ENCODE results near the gene GPR82.

The GPR82 gene

DNA sequence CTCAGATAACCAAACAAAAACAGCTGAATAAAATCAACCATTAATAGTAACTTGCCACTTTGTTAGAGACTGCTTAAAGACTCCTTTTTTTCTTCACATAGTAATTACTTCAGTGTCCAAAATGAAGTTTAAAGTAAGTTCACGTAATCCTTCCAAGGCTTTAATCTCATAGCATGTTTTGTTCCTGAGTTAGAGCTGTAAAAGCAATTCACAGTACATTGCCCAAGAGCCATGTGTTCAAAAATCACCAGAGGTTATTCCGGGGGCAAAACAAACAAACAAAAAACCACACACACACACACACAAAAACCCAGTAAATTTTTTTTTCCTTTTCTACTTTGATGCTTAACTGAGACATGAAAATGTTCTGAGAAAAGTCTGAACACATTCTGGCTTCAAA, 6.1 kb downstream of the GPR82 start:
- Histone ChIP-seq H3K4me3 (ENCODE audit: low read depth in 1 of 2, low read length in 1 of 2) (no peak overlapping the region), H3K27me3 (no peaks in the 10 kb centered on the region), H3K27ac (no peak overlapping the region), H3K9me3 (no peaks in the 10 kb centered on the region), H3K36me3 (no peaks in the 10 kb centered on the region), H3K4me1 (ENCODE audit: control insufficient read depth in 1 of 2, insufficient read depth in 1 of 2, low read depth in 1 of 2, low read length in 1 of 2) (no peaks in the 10 kb centered on the region)
- TF ChIP-seq CTCF (IDR thresholded peaks at IDR 0.05), result no peak

- H3K4me1 ChIP-seq (ENCODE audit: control insufficient read depth in 1 of 2, insufficient read depth in 1 of 2, low read depth in 1 of 2, low read length in 1 of 2), result no peaks in the 10 kb centered on the region
- no peak overlapping the region for H3K27ac ChIP-seq
- no peaks in the 10 kb centered on the region for H3K27me3 ChIP-seq
- no peak overlapping the region for H3K4me3 ChIP-seq (ENCODE audit: low read depth in 1 of 2, low read length in 1 of 2)
- H3K9me3 ChIP-seq, result no peaks in the 10 kb centered on the region
- no peak for TF ChIP-seq CTCF (IDR thresholded peaks at IDR 0.05)
- no peaks in the 10 kb centered on the region for H3K36me3 ChIP-seq
Observed at GRCh38 chrX:41732260-41732659, 8.3 kb downstream of the GPR82 start.

DNA sequence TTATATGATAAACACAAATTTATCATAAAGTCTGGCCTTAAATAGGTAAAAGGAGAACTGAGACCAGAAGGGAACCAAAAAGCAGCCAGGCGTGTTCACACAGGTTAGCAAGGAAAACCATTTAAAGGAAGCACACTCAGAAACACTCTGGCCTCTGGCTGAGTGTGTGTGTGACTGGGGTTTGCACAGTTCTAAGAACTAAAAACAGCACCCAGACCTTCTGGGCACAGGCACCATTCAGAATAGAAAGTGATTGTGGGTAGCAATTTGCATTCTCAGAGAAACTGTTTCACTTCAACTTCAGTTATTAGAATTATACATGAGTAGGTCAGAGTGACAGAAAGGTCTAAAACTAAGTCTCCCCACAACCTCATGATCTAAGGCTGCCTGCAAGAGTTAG, 10.0 kb downstream of the GPR82 start:
- no peaks in the 10 kb centered on the region for H3K36me3 ChIP-seq
- H3K27me3 ChIP-seq, result no peaks in the 10 kb centered on the region
- H3K9me3 ChIP-seq, result no peaks in the 10 kb centered on the region
- no peak overlapping the region for H3K4me3 ChIP-seq (ENCODE audit: low read depth in 1 of 2, low read length in 1 of 2)
- H3K27ac ChIP-seq, result no peak overlapping the region
- H3K4me1 ChIP-seq (ENCODE audit: control insufficient read depth in 1 of 2, insufficient read depth in 1 of 2, low read depth in 1 of 2, low read length in 1 of 2), result no peaks in the 10 kb centered on the region
- no peak for TF ChIP-seq CTCF (IDR thresholded peaks at IDR 0.05)

DNA sequence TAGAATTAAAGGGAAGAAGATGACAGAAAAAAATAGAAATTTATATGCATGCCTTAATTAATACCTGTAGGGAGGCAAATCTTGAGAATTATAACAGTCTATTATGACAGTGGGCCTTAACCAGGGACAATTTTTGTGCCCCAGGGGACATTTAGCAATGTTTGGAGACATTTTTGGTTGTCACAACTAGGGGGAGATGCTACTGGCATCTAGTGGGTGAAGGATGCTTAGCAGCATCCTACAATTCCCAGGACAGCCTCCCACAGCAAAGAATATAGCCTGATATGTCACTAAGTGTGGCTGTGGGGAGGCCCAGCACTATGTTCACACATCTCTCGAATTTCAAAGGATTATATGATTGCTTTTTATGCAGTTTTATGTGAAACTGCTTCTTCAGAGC, 10.5 kb downstream of the GPR82 start:
- TF ChIP-seq CTCF (IDR thresholded peaks at IDR 0.05), result no peak
- H3K4me1 ChIP-seq (ENCODE audit: control insufficient read depth in 1 of 2, insufficient read depth in 1 of 2, low read depth in 1 of 2, low read length in 1 of 2), result no peaks in the 10 kb centered on the region
- H3K27me3 ChIP-seq, result no peaks in the 10 kb centered on the region
- H3K36me3 ChIP-seq, result no peaks in the 10 kb centered on the region
- H3K9me3 ChIP-seq, result no peaks in the 10 kb centered on the region
- H3K27ac ChIP-seq, result no peak overlapping the region
- no peak overlapping the region for H3K4me3 ChIP-seq (ENCODE audit: low read depth in 1 of 2, low read length in 1 of 2)

DNA sequence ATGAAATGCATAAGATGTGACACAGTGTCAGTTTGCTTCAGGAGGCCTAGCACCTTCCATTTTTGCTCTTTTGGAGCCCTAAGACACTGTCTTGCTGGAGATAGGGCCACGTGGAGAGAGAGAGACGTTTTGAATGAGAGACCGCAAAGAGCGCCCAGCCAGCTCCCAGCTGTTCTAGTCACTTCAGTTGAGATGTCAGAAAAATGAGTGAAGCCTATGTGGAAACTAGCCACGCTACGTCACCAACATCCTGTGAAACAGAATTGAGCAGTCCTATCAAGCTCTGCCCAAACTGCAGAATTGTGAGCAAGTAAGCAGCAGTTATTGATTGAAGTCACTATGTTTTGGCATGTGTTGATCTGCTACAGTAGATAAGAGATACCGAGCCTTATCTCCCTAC, 13.1 kb downstream of the GPR82 start:
- Histone ChIP-seq H3K4me1 (ENCODE audit: control insufficient read depth in 1 of 2, insufficient read depth in 1 of 2, low read depth in 1 of 2, low read length in 1 of 2) (no peaks in the 10 kb centered on the region), H3K27ac (no peak overlapping the region), H3K36me3 (no peaks in the 10 kb centered on the region), H3K9me3 (no peaks in the 10 kb centered on the region), H3K4me3 (ENCODE audit: low read depth in 1 of 2, low read length in 1 of 2) (no peak overlapping the region), H3K27me3 (no peaks in the 10 kb centered on the region)
- no peak for TF ChIP-seq CTCF (IDR thresholded peaks at IDR 0.05)

GRCh38 chrX:41739871-41740270, 15.9 kb downstream of the GPR82 start:
- no peak for TF ChIP-seq CTCF (IDR thresholded peaks at IDR 0.05)
- no peak overlapping the region for H3K4me3 ChIP-seq (ENCODE audit: low read depth in 1 of 2, low read length in 1 of 2)
- no peaks in the 10 kb centered on the region for H3K36me3 ChIP-seq
- H3K27me3 ChIP-seq, result no peaks in the 10 kb centered on the region
- no peaks in the 10 kb centered on the region for H3K9me3 ChIP-seq
- no peak overlapping the region for H3K27ac ChIP-seq
- H3K4me1 ChIP-seq (ENCODE audit: control insufficient read depth in 1 of 2, insufficient read depth in 1 of 2, low read depth in 1 of 2, low read length in 1 of 2), result no peaks in the 10 kb centered on the region
